ENCODE results near the gene VTI1A.
A peak's percentile ranks its signal among the peaks of the same experiment; 100 is the strongest.

VTI1A gene

DNA sequence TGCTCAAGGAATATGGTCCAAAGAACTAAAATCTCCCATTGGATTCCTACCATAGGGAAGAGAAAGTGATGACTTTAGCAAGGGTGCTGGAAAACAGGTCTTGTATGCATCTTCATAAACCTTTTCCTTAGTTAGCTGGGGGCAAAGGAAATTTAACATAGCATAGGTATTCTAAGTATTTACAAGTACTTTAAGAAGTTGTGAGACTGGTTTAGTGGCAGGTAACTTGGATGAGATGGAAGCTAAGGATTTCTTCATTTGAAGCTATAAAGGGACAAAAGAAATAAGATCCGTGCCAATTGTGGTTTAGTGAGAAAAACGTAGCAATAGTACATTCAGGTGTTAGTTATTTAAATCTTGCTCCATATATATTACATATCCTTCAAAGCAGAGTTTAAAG, 319.6 kb downstream of the VTI1A start:
- DNase-seq = no peak

GRCh38 chr10:112767156-112767555, 320.1 kb downstream of the VTI1A start:
- DNase-seq = no peak

DNA sequence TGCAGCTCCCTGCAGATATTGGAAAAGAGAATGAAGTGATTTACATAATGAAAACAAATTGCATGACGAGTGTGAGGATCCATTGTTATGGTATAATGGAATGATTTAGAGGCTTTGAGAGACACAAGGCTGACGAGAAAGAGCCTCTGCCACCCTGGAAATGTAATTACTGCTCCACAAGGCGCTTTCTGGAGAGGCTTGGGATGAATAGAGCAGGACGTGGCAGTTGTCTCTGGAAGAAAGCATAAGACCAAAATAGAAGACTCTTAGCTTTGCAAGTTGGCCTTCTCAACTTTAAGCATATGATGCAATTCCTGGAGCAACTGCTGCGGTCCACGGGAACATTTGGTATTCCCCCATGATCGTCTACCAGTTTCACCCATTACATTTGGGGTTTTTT, 321.1 kb downstream of the VTI1A start:
- DNase-seq = no peak

DNA sequence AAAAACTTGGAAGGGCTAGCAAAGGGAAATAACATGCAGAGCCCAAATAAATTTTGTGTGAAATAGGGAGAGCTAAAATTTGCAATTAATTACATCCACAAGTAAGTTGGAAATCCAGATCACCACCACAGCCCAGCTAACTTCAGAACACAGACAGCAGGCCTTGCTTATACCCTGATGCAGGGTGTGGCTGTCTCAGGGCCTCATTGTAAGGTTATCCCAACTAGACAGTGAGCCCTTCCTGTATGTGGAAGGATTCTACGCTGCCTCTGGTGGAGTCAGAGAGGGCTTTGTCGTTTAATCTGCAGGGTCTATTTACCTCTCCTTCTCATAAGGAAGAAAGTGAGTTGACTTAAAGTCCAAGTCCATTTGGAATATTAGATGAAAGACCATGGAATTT, 322.1 kb downstream of the VTI1A start:
- no peak for DNase-seq

GRCh38 chr10:112769611-112770370, 322.8 kb downstream of the VTI1A start:
- DNase-seq = no peak

- DNase-seq = no peak
Measured at GRCh38 chr10:112771733-112772132, 324.7 kb downstream of the VTI1A start.

GRCh38 chr10:112773783-112774182, 326.8 kb downstream of the VTI1A start:
- DNase-seq = no peak

DNA sequence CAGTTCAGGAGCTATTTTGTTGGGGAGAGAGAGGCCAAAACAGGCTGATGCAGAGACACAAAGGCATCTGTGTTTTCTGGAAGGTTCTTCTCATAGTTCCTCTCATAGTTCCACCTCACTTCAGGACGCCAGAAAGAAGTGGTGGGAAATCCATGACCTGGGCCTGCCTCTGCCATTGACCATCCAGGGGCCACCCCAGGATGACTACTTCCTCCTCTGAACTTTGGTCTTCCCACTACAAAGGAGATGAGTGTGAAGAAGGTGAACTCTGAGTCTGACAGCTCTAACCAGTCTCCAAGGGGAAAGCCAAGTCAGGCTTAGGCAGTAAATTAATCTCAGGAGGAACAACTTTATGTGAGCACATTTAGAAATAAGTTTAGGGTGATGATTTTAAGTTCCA, 327.2 kb downstream of the VTI1A start:
- DNase-seq = no peak

- no peak for DNase-seq
Measured at GRCh38 chr10:112774798-112775197, 327.8 kb downstream of the VTI1A start.

DNA sequence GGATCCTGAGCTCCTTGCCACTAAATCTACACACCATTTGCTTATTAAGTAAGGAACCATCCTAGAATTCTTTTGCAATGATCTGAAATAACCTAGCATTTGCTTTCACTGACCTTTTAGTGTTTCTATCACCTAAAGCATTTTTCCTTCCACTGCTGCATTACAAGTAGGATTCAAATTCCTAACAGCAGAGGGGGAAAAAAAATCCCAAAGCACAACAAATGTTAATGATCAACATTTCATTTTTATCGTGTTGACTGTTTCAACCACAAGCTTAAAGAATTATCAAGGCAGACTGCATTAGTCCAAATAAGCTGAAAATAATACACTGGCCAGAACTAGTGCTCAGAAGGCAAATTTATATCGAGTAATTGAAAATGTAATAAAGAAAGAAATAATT, 328.4 kb downstream of the VTI1A start:
- no peak for DNase-seq

- DNase-seq = no peak
Measured at GRCh38 chr10:112775892-112776674, 329.1 kb downstream of the VTI1A start.

- no peak for DNase-seq
Measured at GRCh38 chr10:112778579-112778978, 331.6 kb downstream of the VTI1A start.

DNA sequence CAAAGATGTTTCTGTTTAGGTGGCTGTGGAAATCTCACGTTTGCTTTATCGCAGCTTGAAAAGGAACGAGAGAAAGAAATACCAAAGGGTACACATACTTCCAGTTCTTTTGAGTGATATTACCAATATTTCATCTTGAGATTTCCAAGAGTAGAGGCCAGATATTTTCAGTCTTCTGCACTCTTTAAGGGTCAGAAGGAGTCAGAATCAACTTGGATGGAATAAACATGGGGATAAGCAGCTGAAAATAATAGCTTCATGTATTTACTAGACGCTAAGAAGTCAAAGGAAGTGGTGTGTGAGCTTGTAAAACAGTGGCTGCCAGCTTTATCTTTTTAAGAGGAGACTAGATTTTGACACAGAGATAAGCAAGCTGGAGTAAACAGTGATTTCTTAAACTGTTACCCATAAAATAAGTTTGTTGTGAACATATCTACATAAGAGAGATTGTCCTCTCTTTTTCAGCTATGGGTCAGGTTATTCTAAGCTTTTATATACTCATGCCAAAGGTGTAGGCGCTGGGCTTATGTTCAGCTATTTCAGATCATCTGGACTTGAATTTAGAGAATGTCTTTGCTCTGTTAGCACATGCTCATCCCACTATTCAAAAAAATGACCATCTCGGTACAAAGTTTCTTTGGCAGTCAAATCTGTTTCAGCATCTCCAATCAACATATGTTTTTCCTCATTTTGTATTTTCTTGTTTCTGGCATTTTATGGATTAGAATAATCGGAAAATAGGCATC, 332.2 kb downstream of the VTI1A start:
- DNase-seq = no peak

DNA sequence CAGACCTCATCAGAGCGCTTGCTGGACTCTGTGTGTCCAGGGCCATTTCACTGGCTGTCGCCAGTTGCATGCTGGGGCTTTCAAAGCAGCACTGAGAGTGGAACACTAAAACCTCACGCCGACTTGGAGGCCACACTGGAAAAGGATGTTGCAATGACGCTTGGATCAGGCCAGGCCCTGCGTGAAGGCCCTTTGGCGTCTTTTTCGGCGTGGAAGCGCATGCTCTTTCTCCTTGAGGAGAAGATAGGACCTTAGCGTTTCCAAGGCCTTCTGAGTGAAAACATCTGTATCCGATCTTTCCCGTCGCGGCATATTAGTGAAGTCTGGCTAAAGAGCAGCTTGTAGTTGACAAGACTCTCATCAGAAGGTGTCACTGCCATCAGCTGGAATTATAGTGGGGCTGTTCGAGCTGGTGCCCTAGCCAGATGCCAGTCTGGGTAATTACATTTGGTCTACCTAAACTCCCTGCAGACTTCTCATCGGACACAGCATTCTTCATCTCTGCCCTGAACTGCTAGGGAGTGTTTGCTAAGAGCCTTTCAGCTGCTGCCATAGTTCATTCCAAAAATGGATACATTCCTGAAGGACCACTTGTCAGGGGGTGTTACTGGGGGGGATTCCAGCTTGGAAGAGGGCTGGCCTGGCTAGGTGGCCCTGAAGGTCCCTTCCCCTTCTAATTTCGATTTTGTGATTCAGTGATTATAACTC, 335.3 kb downstream of the VTI1A start:
- no peak for DNase-seq

DNA sequence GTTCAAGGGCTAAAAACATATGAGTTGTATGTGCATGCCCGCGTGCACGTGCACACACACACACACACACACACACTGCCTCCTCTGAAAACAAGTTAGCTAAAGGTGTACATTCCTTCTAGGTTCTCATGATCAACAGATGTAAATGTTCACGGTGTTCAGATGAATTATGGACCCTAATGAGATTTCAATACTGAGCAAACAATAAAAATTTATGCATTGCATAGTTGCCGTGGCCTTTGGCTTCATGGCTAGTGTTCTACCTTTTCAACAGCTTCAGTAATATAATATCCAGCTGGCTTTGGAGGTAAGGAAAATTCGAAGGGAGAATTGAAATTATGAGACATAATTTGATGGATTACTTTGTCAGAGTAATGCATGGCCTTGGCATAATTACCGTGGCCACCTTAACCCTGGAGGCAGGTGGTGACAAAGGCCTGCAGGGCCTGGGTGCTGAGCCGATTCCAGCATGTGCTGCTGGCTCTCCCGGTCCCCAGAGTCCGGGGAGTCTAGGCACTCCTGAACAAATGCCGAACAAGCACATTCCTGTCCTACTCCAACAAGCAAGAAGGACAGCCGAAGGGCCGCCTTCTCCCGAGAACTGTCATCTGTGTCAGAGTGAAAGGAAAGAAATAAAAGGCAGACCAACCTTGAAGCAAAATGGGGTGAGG, 336.5 kb downstream of the VTI1A start:
- no peak for DNase-seq

DNA sequence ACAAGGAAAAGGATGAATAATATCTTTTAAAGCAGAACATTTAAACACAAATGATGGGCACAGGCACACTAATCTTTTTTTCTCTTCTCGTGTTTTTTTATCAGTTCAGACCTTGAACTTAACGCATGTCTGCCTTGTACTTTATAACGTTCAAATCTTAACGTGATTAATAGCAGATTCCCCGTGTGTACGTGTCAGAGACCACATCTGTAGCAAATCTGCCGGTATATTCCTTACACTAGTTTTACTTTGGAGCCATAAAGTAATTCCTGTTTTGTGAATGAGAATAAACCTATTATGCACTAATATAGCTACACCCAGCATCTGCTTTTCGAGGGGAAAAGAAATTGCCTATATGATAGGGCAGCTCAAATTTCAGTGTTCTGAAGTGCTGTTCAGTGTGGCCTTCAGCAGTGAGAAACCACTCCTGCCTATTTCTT, 337.0 kb downstream of the VTI1A start:
- peak; percentile 14 for DNase-seq

GRCh38 chr10:112785089-112785488, 338.1 kb downstream of the VTI1A start:
- no peak for DNase-seq

- no peak for DNase-seq
Measured at GRCh38 chr10:112789248-112789647, 342.2 kb downstream of the VTI1A start.

DNA sequence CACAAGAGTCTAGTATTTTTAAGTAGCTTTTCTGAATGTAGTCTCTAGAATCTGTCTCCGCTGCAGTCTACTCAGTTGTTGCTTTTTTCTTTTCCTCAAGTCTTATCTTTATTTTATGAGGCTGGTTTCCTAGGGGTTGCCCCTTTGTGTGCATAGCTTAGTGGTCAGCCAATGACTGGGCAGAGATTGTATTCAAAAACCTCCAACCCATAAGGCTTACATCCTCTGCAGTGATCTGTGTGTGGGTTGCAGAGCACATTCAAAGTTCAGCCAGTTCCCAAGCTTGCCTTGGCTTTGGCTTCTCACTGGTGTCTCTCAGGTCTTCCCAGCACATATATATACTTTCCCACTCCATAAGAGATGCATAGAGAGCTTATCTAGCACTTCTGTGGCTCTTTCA, 343.0 kb downstream of the VTI1A start:
- no peak for DNase-seq

DNA sequence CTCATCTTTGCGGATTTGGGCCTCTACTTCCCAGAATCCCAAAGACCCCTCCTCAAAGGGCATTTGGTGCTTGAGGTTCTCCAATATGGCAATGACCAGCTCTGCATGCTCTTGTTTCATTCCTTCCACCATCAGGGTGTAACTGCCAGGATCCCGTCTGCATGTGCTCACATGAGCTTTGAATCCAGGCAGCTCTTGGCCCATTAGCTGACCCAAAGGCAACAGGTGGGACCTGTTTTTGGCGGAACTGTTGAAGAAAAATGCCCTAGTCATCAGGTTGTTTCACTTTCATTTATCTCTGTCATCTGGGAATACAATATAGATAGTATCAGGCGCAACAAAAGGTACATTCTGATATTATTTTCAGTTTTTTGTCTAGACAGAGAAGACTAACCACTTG, 343.9 kb downstream of the VTI1A start:
- no peak for DNase-seq

GRCh38 chr10:112791447-112791846, 344.4 kb downstream of the VTI1A start:
- DNase-seq = no peak

DNA sequence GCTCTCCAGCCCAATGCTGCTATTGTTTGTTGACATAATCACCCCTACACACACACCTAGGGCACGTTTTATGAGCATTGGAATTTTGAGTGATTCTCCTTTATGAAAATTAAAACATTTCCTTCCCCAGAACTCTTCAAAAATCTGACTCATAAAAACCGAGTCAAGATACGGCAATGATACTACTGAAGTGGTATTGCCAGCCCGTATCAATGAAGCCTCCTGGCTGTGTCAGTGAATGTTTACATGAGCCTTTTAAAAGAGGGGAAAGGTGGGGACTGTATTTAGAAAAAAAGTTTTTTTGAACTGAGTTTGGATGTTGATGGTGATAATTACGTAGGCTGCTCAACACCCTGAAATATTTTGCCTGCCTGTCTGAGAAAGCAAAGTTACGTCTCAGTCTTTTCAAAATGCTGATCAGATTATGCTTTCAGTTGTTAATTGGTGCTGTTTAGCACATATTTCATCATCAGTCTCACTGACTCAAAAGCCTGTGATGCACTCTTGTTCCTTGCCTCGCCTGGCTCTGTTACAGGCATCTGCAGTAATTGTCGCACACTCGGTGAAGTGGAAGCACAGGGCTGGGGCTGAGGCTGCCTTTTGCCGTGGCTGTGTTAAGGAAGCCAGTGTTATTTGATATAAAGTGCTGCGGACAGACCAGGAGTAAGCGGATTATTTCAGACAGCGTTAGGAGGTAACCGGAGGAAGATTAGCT, 345.6 kb downstream of the VTI1A start:
- no peak for DNase-seq

All from NCI-H187 treated with DMSO at 0.1 percent for 48 hours (cell line).